Stimulated activated naive CD4-positive, alpha-beta T cell (primary cell): ENCODE measurements around the gene GATAD2B.
"Not testable (repeated sequence)": the region's sequence is repeated elsewhere in the genome, so short reads cannot be mapped to it uniquely, and the experiment has no call there.

ENCODE experiments used
- DNase-seq, 6 experiments: peaks; one replicate each; lab custom pipeline; 2025; lab: John Stamatoyannopoulos, UW

Gene GATAD2B

DNA sequence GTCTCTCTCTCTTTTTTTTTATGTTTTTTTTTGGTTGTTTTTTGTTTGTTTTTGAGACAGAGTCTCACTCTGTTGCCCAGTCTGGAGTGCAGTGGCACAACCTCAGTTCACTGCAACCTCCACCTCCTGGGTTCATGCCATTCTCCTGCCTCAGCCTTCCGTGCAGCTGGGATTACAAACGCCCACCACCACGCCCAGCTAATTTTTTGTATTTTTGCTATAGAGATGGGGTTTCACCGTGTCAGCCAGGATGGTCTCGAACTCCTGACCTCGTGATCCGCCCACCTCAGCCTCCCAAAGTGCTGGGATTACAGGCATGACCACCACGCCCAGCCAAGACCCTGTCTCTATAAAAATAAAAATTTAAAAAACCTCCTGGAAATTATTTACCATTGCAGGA lies 88.8 kb downstream of the GATAD2B start:
- DNase-seq = not testable (repeated sequence)

DNA sequence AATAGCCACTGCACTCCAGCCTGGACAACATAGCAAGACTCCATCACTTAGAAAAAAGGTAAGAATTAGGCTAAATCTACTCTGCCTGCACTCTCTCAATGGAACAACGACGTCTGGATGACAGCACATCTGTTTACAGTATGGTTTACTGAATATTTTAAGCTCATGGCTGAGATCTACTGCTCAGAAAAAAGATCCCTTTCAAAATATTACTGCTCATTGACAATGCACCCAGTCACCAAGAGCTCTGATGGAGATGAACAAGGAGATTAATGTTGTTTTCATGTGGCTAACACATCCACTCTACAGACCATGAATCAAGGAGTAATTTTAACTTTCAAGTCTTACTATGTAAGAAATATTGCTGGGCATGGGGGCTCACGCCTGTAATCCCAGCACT lies 89.6 kb downstream of the GATAD2B start:
- DNase-seq = no peak

DNA sequence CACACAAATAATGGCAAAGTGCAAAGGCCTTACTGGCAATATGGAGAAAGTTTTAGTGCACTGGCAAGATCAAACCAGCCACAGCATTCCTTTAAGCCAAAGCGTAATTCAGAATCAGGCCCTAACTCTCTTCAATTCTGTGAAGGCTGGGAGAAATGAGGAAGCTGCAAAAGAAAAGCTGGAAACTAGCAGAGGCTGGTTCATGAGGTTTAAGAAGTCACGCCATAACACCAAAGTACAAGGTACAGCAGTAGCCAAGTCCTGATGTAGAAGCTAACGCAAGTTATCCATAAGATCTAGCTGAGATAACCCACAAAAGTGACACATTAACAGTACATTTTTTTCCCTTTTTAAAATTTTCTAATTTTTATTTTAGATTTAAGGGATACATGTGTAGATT lies 90.5 kb downstream of the GATAD2B start:
- DNase-seq = no peak

DNA sequence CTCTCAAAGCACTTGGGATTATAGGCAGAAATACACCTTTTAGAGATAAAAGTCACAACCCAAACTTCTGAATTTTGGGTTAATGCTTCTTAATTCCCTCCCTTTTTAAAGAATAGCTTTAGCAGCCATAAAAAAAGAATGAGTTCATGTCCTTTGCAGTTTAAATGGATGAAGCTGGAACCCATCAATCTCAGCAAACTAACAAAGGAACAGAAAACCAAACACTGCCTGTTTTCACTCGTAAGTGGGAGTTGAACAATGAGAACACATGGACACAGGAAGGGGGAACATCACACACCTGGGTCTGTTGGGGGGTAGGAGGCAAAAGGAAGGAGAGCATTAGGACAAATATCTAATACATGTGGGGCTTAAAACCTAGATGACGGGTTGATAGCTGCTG lies 91.7 kb downstream of the GATAD2B start:
- no peak for DNase-seq

DNA sequence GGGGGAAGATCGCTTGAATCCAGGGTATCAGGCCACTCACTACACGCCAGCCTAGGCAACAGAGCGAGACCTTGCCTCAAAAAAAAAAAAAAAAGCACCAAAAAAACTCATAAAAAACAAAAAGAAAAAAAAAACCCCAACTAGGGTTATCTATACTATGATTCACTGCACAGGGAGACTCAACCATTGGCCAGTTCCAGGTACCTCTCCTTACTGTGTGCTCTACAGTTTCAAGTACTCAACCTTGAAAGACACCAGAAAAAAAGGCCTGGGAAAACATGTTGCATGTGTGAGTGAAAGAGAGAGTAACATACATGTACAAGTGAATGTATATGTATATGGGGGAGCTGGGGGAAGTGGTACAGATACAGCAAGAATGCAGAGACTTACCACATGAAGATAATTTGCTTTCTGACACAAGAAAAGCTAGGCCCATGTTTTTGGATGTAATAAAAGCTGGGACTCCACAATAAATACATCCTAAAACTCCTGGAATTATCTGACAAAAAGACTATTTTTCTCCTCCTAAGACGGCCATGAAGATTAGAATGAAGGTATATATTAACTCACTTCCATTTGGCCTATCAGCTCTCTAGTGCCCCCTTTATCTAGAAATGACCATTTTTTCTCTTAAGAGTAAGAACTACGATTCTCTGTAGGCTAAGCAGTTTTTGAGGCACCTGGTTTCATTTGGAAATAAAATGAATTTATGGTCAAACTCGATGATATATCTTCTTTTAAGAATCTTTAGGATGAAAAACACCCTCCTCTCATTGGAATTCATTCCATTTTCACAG lies 95.4 kb downstream of the GATAD2B start:
- no peak for DNase-seq

DNA sequence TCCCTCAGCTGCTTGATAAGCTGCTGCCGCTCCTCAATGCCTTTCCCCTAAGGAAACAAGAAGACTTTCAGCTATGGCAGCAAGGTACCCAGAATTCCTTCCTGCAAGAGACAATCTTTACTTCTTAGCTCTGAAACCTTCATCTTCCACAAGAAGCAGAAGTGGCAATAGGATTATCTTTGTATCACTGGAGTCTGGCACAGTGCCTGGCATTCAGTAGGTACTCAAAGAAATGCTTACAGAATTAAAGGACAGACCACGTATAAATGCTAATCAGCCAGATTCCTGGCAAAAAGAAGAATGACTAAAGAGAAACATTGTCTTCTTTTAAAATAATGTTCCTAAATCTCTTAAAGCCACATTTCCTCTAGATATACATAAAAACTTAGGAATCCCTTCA lies 103.9 kb downstream of the GATAD2B start:
- no peak for DNase-seq

DNA sequence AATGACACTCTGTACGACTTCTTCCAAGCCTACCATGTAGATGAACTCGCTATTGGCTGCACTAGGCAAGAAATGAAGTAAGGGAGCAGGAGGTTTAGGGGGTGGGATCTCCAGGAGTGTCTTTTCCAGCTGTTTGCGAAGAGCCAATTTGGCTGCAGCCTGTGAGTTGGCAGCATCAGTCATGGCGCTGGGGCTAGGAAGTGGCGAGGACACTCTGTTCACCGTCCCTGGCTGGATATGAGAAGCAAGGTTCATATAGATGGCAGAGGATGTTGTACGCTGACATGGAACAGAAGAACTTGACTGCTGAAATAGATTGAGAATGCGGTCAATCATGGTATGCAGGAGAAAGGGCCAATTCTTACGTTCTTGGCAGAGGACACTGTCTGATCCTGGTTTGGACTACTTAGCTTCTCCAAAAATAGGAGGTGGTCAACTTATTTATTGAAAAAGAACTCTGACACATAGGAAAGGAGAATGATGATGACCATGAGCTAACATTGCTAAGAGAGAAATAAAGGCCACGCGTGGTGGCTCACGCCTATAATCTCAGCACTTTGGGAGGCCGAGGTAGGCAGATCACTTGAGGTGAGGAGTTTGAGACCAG lies 106.4 kb downstream of the GATAD2B start:
- no peak for DNase-seq

DNA sequence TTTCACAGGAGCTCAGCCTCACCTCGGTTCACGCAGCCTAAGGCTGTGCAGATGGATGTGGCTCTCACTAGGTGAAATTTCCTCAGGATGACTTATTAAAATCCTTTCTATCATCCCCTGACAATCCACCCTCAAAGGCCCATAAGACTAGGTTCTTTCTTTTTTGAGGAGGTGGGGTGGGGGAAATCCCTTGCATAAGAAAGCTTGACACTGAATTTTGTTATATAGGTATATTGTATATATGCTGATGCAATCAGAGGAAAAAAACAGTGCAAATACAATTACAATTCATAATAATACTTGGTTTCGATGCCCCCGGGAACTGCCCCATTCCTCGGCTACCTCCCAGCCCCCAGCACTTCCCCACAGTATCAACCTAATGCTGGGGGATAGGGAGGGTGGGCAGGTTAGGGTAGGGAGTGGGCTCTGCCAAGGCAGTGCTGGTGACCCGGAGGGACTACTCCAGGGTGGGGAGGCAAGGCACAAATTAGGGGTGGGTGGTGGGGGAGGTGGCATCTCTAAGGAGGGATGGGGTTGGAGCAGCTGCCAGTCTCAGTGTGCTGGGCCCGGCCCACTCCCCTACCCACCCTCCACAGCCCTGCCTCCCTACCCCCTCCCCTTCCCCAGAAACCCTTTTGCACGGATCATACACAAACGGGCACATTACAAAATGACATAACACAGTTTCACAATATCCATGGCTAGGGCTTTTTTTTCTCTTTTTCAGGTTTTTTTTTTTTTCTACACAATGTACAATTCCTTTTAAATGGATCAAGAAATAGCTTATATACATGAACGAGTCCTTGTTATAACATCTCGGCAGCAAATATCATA lies 116.7 kb downstream of the GATAD2B start:
- no peak for DNase-seq

DNA sequence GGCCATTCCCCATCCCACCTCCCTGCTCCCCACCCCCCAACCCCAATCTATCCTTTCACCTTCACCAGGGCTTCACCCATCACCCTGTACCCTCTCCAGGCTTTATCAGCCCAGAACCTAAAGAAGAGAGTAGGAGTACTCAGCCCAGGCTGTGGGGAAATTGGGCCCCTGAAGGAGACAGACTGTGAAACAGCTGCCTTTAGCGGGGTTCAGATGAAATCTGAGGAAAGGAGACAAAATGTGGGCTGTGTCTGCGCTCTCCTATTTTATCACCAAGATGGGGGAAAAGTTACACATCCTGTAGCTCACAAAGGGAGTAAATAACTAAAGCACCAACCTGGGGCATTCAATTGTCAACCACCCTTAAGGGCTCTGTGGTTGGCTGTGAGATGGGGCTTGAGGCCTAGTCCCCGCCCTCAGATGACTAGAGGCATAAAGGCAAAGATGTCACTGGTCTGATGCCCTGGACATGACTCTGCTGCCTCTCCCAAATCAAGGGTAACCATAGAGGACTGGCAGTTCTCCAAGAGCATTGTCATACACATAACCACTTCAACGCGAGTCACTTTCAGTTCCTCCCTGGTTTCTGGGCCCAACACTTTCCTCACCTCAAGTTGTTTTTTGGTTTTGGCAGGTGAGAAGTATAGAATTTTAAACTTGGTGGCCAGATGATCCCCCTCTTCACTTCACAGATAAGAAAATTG lies 117.6 kb downstream of the GATAD2B start:
- DNase-seq = peak in 5 of 6 experiments; percentile 19 to 58 (median 43)

DNA sequence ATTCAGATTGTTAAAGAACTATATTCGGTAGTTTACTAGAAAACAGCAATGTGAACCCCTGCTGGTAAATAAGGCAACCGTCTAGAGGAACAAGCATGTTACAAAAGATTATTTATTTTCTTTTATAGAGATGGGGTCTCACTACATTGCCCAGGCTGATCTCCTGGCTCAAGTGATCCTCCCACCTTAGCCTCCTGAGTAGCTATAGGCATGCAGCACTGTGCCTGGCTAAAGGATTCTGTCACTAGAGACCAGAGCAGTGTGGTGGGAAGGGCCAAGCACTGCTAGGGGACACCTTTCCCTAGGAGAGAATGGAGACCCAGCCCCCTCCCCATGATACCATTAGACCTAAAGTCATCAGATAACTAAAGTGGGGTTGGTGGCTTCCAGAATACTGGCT lies 118.7 kb downstream of the GATAD2B start:
- DNase-seq = no peak

DNA sequence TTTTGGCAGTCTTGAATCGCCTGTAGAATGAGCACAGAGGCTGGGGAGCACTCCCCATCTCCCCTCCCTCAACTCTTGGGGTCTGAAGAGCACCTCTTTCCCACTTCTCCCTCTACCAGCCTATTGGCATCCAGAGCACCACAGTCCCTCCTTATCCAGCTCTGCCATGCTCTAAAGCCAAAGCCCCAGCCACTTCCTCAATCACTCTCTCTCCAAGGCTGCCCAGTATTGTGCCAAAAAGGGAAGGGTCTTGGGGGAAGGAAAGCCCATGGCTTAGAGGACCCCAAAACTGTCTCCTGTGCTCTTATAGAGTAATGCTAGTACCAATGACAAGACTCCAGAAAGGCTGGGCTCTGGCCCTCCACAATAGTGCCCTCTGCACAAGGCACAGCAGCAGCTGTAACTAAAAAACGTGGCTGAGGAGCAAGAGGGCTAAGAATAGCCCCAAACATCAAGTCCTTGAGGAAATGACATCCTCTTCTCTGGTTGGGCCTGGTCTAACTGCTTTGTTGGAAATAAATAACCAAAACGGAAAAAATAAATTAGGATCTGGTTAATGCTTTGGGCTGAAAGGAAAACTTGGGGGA lies 119.2 kb downstream of the GATAD2B start:
- DNase-seq = no peak

DNA sequence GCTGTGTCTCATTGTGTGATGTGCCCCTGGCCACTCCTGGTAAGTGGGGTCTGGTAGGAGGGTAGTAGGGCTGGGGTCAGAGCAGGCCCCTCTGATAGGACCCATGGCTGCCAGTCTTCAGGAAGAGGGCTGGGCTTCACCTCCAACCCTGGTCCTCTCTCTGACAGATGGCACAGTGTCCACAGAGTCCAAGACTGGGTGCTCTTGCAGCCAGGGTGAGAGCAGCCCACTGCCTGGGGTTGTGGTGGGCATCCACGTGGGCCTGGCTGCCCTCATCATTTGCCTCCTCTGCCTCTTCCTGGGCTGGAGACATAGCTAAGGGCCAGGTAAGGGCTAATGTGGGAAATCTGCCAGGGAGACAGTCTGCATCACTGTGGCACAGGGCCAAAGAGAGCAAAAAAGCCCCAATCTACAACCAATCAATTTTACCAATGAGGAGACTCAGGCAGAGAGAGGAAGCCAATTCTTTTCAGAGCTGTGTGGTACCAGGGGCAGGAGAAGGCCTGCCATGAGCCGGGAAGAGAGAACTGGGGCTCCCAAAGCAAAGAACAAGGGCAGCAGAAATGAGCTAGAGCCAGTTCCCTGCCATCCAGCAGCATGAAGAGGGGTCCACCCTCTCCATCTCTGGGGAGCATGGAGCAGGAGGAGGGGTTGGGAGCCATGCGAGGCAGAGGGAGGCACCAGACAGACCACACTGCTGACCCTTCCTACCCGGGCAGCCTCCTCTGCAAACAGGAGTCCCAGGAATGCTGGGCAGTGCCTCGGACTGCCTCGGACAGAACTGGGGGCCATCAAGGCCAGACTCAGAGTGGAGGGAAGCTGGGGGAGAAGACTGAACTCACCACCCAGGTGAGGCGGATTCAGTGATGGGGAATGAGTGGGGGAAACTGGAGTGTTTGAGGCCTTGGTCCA lies 120.7 kb downstream of the GATAD2B start:
- DNase-seq = no peak

DNA sequence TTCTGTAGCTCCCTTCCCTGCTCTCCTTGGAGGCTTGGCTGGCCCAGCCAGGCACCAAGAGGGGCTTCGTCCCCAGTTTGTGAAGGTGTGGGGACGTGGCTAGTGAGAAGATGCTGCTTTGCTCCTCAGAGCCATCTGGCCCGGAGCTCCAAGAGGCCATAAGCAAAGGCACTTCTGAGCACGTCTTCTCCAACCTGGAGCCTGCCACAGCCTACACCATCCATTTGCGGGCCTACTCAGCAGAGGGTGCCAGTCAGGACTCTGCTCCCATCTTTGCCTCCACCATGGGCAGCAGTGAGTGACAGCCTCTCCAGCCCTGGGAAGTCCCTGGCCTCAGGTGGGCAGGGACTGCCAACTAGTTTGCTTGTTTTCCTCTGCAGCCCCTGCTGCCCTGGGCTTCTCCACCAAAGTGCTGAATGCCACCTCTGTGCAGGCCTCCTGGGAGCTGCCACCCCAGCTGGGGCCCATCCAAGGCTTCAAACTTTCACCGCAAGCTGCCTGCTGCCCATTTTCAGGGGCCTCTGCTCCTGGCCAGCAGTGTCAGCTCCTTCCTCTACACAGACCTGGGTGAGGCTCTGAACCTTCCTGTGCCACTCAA lies 121.6 kb downstream of the GATAD2B start:
- DNase-seq = no peak

DNA sequence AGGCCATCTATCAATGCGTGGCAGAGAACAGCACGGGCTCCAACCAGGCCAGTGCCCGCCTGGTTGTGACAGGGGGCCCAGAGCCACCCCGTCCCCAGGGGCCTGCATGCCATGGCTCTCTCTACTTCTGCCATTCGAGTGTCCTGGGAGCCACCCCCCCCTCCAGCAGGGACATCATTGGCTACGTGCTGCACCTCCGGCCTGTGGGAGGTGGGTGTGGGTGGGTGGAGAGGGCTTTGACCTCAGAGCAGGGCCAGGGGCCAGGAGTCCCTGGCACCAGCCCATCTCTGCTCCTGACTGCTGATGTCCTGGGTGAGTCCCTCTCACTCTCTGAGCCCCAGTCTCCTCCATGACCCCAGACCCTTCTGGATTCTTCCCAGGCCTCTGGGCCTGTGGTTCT lies 122.3 kb downstream of the GATAD2B start:
- DNase-seq = no peak

DNA sequence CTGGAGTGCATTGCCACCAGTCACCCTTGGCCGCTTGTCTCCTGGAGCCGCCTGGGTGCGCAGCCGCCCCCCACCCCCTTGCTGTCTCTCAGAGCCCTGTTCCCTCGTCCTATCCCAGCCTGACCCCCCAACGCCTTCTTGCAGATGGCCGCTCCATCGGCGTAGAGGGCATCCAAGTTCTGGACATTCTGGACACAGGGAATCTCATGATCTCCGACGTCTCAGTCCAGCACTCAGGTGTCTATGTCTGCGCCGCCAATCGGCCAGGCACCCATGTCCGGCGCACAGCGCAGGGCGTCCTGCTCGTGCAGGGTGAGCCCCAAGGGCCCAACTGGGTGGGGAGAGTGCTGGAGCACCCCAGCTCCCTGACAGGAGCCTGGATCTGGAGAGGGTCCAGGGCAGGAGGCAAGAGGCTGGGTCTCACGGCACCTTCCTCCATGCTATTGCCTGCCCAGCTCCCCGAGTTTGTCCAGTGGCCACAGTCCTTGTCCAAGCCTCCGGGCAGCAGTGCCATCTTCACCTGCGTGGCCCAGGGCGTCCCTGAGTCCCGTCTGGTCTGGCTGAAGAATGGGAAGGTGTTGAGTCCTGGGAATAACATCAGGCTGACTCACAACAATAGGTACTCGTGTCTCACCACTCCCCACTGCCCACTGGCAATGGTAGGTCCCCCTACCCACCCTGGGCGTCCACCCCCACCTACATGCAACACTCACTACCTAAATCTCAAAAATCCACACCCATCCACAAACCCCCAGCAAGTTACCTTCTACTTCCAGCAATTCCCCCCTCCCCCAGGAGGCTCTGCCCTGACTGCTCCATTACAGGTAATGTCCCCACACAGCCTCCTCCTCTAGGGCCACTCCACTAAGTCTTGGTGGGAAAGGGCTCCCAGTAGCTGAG lies 123.0 kb downstream of the GATAD2B start:
- no peak for DNase-seq

DNA sequence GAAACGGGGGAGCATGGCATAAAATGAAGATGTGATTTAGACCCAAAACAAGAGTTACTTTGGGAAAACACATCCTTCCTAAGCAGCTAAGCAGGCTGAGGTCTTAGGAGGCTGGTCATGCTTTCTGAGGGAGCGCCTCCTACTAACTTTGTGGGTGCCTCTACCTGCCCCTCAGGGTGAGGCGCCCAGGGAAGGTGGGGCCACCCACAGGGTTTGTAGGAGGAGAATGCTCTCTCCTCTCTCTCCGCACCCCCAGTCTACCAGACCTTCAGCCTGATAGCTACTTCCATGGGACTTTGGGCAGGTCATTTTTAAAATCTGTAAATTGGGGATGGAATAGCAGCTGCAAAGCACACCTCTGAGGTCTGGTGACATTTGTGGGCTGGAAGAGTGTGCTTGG lies 123.8 kb downstream of the GATAD2B start:
- DNase-seq = no peak

DNA sequence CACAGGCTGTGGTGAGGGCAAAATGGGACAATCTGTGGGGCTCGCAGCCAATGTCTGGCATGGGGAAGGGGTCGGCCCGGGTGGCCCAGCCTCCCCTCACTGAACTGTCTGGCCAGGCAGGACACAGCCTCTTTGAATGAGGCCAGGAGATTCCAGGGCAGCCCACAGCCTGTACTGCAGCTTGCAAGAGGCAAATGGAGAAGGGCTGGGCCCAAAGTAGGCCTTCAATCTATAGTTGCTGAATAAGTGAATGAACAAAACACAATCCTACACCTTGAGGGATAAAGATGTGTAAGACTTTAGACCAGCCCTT lies 124.3 kb downstream of the GATAD2B start:
- no peak for DNase-seq

DNA sequence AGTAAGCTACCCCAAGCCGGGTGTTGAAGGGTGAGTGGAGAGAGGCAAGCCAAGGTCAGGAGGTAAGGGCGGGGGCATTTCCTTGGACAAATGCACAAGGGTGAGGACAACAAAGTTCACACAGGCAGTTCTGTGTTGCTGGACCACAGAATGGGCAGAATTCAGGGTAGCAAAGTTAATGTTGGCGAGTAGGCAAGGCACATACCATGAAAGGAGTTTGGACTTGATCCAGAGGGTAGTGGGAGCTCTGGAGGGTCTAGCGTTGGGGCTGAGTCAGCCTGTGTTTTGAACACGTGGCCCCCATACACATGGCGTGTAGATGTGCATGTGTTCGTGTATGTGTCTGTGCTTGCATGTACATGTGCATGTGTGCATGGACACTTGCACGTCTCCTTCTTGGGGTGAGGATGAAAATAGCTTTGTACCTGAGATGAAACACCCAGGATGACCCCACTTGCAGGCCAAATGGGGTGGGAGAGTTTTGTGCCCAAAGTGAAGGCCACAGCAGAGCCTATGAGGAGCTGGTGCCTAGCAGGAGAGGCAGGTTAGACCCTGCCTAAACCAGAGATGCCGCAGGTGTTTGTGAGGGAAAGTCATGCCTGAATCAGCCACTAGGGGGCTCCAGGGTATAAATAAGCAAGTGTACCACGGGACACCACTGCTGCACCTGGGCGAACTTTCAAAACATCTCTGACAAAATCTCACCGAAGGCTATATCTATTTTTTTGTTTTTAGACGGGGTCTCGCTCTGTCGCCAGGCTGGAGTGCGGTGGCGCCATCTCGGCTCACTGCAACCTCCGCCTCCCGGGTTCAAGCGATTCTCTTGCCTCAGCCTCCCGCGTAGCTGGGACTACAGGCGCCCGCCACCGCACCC lies 125.7 kb downstream of the GATAD2B start:
- peak; percentile 64 to 87 (median 74) for DNase-seq
